Dendritic cell treated with granulocyte-macrophage colony-stimulating factor and Interleukin-4, amounts not matched to agents 40 ng/mL and 50 ng/mL, for 4 days (primary cell): ENCODE measurements around the gene ZNF236.
"Not testable (repeated sequence)": the region's sequence is repeated elsewhere in the genome, so short reads cannot be mapped to it uniquely, and the experiment has no call there.

Source experiments
- H3K27ac Mint-ChIP-seq: one replicate; pipeline ENCODE4 v1.8.0; 2022; ENCODE audit warnings: mild to moderate bottlenecking, mixed read lengths
- H3K27me3 Mint-ChIP-seq: one replicate; pipeline ENCODE4 v1.8.0; 2022; ENCODE audit warnings: mild to moderate bottlenecking, mixed read lengths
- H3K36me3 Mint-ChIP-seq: one replicate; pipeline ENCODE4 v1.8.0; 2022; ENCODE audit warnings: low read depth, mixed read lengths
- H3K4me1 Mint-ChIP-seq: one replicate; pipeline ENCODE4 v1.8.0; 2022; ENCODE audit warnings: low read depth, mixed read lengths
- H3K4me3 Mint-ChIP-seq: one replicate; pipeline ENCODE4 v1.8.0; 2022; ENCODE audit warnings: mild to moderate bottlenecking, moderate library complexity, mixed read lengths
- H3K9me3 Mint-ChIP-seq: one replicate; pipeline ENCODE4 v1.8.0; 2022; ENCODE audit warnings: mixed read lengths
- intact Hi-C: fragments of 100-400 bp; cut with micrococcal nuclease; formaldehyde crosslinking; loops from one replicate; pipeline ENCODE4 v1.15.0; 2022

Gene ZNF236

DNA sequence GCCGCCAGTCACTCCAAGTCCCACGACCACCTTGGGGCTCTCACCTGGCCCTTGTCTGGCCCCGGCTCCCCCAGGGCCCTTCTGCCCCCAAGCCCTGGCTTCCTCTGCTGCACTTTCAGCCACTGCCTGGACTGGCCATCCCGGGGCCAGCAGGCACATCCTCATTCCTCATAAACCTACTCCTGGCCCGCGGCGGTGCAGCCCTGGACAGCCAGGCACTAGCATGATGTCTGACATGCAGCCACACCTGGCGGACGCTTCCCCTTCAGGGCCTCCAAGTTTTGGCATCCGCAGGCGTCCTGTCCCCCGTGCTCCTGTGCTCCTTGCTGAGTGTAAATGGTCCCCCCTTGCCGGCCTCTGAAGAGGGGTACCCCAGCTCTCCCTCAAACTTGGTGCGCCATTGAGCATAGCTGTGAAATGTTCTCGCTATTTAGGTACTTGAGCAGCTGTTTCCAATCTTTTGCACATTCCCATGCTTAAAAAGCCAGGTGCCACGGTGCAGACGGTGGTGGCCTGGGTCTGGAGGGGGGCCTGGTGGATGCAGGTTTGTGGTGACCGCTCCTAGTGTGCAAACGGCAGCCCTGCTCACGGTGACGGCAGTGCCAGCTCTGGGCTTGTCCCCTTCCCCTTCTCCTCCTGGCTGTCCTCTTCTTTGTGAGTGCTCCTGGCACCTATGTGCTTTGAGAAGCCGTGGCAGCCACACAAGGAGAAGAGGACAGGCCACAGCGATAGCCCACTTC, 186.4 kb downstream of the ZNF236 start:
- intact Hi-C loops, result no loop called here
- Mint-ChIP-seq H3K4me3 (peak overlapping the region; percentile 2), H3K4me1 (peaks cover 76% of the 10 kb centered on the region)

DNA sequence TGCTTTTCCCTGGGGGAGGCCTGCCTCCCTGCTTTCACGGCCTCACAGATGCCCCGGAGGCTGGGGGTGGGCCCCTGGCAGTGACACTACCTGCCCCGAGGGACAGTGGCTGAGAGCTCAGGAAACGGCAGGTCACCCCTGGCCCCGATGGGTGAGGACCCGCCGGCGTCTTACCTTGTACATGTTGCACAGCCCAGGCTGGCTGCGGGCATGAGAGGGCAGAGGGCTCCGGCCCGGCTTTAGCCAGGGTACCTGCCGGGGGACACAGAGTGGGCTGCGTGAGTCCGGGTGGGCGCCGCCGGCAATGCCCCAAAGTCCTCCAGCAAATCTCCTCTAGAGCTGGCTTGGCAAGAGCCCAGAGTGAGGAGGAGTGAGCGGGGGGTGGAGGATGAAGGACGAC, 187.3 kb downstream of the ZNF236 start:
- peaks cover 78% of the 10 kb centered on the region for H3K4me1 Mint-ChIP-seq
- no peak overlapping the region for H3K27ac Mint-ChIP-seq
- peaks cover 77% of the 10 kb centered on the region for H3K36me3 Mint-ChIP-seq
- no peak overlapping the region for H3K4me3 Mint-ChIP-seq
- H3K27me3 Mint-ChIP-seq, result no peaks in the 10 kb centered on the region
- no peaks in the 10 kb centered on the region for H3K9me3 Mint-ChIP-seq
- intact Hi-C loops, result no loop called here

More for the DNA sequence above, 186.4 kb downstream of the ZNF236 start:
- H3K27ac Mint-ChIP-seq, result peak overlapping the region; percentile 82
- H3K36me3 Mint-ChIP-seq, result peaks cover 68% of the 10 kb centered on the region
- H3K9me3 Mint-ChIP-seq, result no peaks in the 10 kb centered on the region
- no peaks in the 10 kb centered on the region for H3K27me3 Mint-ChIP-seq

DNA sequence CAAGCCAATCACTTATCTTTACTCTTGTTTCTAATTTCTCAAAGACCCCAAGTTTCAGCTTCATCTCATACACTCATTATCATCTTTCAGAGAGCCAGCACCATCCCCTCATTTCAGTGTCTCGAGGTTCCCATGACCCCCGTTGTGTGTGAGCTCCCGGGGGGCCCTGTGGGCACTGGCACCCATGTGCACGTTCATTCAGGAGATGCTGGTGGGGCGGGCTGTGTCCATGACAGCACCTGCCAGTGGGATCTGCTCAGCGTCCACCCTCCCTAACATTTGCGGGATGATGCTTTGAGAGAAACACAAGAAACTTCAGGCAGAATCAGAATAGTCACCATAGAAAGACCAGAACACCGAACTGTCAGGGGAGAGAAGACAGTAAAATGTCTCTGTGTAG, 189.8 kb downstream of the ZNF236 start:
- H3K36me3 Mint-ChIP-seq, result peaks cover 92% of the 10 kb centered on the region
- H3K9me3 Mint-ChIP-seq, result no peaks in the 10 kb centered on the region
- intact Hi-C loops, result no loop called here
- H3K4me1 Mint-ChIP-seq, result peaks cover 74% of the 10 kb centered on the region
- no peak overlapping the region for H3K27ac Mint-ChIP-seq
- no peaks in the 10 kb centered on the region for H3K27me3 Mint-ChIP-seq
- no peak overlapping the region for H3K4me3 Mint-ChIP-seq

DNA sequence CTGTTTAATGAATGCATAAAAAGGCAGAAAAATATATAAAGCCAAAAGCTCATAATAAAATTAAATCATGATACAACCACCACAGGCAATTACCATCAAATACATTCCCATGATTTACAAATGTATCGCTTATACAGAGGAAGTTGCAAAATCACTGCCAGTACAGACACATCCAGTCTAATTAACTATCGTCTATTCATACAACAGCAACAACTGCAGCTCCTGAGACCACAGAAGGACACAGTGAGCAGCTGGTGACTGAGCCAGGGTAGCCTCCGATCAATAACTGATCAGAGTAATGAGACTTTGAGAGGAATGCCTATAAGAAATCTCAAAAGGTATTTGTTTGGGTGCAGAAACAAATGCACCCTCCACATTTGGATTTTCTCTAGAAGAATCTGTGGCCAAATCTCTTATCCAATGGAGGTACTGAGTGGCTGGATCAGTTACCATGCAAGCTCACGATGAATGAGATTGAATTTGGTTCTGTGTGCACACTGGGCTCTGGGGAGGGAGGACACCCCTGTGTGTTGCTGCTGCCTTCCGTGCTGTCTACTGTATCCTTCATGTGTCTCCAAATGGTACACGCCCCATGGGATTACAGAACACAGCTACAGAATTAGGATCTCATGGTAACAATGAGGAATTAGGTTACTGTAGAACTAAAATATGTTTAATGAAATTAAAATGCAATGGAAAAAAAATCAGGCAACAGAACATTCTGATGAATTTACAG, 190.6 kb downstream of the ZNF236 start:
- H3K4me3 Mint-ChIP-seq, result no peak overlapping the region
- peak overlapping the region; percentile 79 for H3K27ac Mint-ChIP-seq
- H3K27me3 Mint-ChIP-seq, result no peaks in the 10 kb centered on the region
- H3K9me3 Mint-ChIP-seq, result no peaks in the 10 kb centered on the region
- H3K36me3 Mint-ChIP-seq, result peaks cover 94% of the 10 kb centered on the region
- H3K4me1 Mint-ChIP-seq, result peaks cover 73% of the 10 kb centered on the region
- intact Hi-C loops, result no loop called here

DNA sequence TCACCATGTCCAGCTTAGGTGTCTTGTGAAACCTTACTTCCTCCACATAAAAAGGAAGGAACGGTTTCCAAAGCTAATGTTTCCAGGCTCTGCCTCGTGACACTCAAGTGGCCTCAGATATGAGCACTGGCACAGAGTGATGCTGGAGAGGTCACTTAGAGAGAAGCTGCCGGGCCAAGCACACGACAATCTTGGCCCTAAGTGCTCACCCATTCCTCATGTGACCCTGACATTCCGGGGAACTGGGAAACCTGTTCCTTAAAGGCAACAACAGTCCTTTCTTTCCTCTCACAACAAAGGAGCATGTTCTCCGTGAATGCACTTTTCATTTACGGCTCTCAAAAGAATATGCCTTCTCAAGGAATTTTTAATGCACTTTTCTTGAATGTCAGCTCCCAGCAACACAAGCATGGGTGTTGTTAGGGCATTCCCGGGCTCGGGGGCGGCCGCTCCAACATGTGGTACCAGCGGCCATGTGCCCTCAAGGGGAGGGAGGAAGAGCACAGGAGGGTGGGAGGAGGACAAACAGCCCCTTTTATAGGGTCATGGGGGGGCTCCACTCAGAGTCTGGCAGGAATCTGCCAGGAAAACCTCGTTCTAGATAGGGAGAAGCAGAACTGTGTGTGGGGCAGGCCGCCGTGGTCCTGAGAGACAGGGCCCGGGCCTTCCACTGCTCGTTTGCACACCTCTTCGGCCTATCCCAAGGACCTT, 191.6 kb downstream of the ZNF236 start:
- intact Hi-C loops, result no loop called here
- H3K9me3 Mint-ChIP-seq, result peaks cover 6% of the 10 kb centered on the region
- H3K36me3 Mint-ChIP-seq, result peaks cover 94% of the 10 kb centered on the region
- H3K27ac Mint-ChIP-seq, result peak overlapping the region; percentile 79
- H3K4me3 Mint-ChIP-seq, result no peak overlapping the region
- peaks cover 73% of the 10 kb centered on the region for H3K4me1 Mint-ChIP-seq
- H3K27me3 Mint-ChIP-seq, result no peaks in the 10 kb centered on the region

DNA sequence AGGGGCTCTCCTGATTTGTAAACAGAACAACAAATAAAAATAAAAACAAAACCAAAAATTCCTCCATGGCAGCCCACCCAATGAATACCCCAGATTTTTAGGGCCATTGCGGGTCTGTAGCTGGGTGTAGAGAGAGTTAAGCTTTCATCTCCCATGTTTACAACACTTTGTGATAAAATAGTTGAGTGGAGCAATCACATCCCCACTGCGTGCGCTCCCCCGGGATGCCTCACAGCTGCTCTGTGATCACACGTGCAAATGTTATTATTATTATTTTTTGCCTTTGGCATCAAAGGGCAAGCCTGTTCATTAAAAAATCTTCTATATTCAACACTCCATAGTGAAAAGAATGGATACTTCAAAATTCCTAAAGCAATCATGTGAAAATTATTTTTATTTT, 192.2 kb downstream of the ZNF236 start:
- Mint-ChIP-seq H3K36me3 (peaks cover 94% of the 10 kb centered on the region), H3K27me3 (no peaks in the 10 kb centered on the region), H3K9me3 (peaks cover 7% of the 10 kb centered on the region), H3K4me3 (no peak overlapping the region), H3K4me1 (peaks cover 69% of the 10 kb centered on the region), H3K27ac (peak overlapping the region; percentile 79)
- intact Hi-C loops, result no loop called here

DNA sequence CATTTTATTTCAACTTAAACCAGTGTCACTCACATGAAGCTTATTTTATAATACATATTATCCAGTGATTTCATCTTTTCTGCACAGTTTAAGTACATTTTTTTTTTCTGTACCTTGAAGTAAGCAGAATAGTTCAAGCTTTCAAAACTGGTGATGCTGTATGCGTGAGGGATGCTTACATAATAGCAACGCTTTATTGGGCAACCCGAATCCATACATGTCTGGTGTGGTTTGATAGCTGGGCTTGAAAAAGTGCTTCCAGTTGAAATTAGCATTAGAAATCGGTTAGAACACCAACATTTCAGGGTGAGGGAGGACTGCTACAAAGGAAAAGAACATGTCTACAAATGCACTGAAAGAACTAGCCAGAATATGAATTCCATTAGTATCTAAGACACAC, 192.8 kb downstream of the ZNF236 start:
- intact Hi-C loops, result no loop called here
- Mint-ChIP-seq H3K27ac (no peak overlapping the region), H3K36me3 (peaks cover 94% of the 10 kb centered on the region), H3K9me3 (peaks cover 7% of the 10 kb centered on the region), H3K4me3 (no peak overlapping the region), H3K4me1 (peaks cover 69% of the 10 kb centered on the region), H3K27me3 (no peaks in the 10 kb centered on the region)

DNA sequence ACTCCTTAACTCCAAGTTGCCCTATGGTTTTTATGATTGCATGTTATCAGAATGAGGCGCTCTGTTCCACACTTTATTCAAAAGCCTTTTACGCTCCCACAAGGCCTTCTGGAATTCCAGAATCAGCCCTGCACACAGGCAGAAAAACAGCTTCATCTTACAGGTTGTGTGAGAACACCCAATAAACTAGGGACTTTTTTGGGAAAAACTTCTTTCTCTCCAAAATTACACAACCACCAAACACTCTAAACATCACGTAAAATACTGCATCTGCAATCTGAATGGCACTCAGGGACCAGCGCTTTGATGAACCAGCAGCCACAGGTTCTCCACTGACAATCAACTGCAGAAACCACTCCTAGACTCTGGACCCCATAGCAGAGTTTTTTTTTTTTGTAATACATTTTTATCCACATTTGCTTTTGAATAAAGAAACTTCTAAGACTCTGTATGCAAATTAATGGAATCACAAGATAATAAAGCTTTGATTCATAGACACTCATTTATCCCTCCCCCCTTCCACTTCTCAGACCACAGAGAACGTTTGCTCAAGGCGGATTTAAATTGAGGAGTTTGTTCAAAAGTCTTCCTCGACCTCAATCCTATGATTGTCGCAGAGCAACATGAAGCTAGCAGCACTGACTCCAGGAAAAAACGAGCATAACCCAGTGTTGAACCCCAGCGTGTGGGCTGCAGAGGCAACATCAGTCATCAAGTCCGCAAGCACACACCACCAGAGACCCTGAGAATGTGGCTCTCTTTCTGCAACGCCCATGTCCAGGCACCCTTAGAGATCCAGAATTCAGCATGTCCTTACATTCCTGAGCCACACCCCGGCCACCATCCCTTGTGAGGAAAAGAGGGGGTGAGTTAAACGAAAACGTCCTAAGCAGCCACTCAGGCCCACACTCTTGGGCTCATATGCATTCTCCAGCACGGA, 193.7 kb downstream of the ZNF236 start:
- peaks cover 71% of the 10 kb centered on the region for H3K4me1 Mint-ChIP-seq
- H3K27me3 Mint-ChIP-seq, result no peaks in the 10 kb centered on the region
- peaks cover 7% of the 10 kb centered on the region for H3K9me3 Mint-ChIP-seq
- no peak overlapping the region for H3K27ac Mint-ChIP-seq
- no peak overlapping the region for H3K4me3 Mint-ChIP-seq
- H3K36me3 Mint-ChIP-seq, result peaks cover 94% of the 10 kb centered on the region
- intact Hi-C loops, result no loop called here

DNA sequence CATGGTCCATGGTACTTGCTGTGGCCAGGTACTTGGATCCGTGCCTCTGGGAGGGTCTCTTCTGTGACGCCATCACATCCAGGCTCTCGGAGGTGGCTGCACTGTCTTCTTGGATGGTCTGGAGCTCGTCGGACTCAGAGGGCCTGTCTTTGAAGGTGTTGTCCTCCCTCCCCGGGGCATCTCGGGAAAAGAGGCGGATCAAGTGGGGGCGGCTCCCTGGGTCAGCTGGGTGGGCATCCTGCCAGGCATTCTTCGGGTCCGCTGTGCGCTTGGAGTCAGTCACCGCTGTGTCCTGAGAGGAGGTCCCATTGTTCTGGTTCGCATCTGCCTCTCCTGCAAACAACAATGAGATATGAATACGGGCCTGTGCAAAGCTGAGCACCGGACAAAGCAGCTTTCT, 194.6 kb downstream of the ZNF236 start:
- no peak overlapping the region for H3K4me3 Mint-ChIP-seq
- H3K4me1 Mint-ChIP-seq, result peaks cover 70% of the 10 kb centered on the region
- intact Hi-C loops, result no loop called here
- no peaks in the 10 kb centered on the region for H3K27me3 Mint-ChIP-seq
- H3K36me3 Mint-ChIP-seq, result peaks cover 94% of the 10 kb centered on the region
- H3K9me3 Mint-ChIP-seq, result peaks cover 7% of the 10 kb centered on the region
- H3K27ac Mint-ChIP-seq, result no peak overlapping the region

DNA sequence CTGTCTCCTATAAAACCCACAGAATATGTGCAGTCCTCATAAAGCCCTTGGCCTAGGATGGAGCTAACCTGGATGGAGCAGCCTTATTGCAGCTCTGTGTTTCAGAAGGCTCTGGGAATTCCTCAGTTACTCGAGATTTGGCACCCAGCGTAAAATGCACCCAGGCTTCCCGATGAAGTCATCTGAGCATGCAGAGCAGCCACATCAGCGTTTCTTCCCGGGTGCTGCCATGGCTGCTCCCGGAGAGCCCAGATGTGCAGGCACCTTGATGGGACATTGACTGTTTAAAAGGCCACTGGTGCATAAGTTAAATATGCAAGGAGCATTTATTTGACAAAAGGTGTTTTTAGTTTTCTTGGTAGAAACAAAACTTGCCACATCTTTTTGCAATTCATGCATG, 195.0 kb downstream of the ZNF236 start:
- Mint-ChIP-seq H3K27me3 (no peaks in the 10 kb centered on the region), H3K4me1 (peaks cover 66% of the 10 kb centered on the region), H3K4me3 (no peak overlapping the region), H3K36me3 (peaks cover 93% of the 10 kb centered on the region), H3K27ac (no peak overlapping the region), H3K9me3 (peaks cover 7% of the 10 kb centered on the region)
- intact Hi-C loops, result no loop called here

DNA sequence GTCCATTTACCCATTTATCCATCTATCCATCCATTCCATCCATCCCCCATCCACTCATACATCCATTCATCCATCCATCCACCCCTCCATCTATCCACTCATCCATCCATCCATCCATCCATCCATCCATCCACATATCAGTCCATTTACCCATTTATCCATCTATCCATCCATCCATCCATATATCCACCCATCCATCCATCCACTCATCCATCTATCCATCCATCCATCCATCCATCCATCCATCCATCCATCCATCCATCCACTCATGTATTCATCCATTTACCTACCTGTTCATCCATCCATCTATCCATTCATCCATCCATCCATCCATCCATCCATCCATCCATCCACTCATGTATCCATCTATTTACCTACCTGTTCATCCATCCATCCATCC, 196.3 kb downstream of the ZNF236 start:
- peaks cover 67% of the 10 kb centered on the region for H3K4me1 Mint-ChIP-seq
- intact Hi-C loops, H3K4me3 Mint-ChIP-seq, H3K9me3 Mint-ChIP-seq, H3K27me3 Mint-ChIP-seq, H3K27ac Mint-ChIP-seq: not testable (repeated sequence)
- peaks cover 87% of the 10 kb centered on the region for H3K36me3 Mint-ChIP-seq

DNA sequence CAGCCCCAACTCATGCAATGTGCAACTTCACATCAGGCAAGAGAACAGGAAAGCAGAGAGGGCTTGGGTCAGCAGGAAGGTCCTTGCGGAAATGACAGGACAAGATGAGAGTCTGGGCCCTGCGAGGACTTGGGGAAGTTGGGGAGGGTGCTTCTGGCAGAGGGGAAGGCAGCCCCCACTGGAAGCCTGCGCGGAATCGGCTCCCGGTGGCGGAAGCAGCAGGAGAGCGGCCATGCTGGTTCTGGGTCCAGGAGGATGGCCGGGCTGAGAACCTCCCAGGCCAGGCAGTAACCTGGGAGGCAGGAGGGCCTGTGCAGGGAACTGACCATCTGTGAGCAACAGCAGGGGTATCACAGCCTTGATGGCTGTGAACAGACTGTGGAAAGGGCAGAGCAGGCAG, 197.3 kb downstream of the ZNF236 start:
- Mint-ChIP-seq H3K4me1 (peaks cover 67% of the 10 kb centered on the region), H3K27me3 (no peaks in the 10 kb centered on the region), H3K4me3 (no peak overlapping the region), H3K36me3 (peaks cover 88% of the 10 kb centered on the region), H3K9me3 (peaks cover 7% of the 10 kb centered on the region), H3K27ac (peak overlapping the region; percentile 31)
- intact Hi-C loops, result no loop called here
